ENCODE results near the gene TBC1D23. TPM values are rescaled to one million over a fixed set of nuclear protein-coding genes. Genes with fewer than 3 reads are reported as not detected.
A peak's percentile ranks its signal among the peaks of the same experiment; 100 is the strongest.
"Not testable (repeated sequence)": the region's sequence is repeated elsewhere in the genome, so short reads cannot be mapped to it uniquely, and the experiment has no call there.

TBC1D23 gene
- total and polyA plus RNA-seq, 7 donors: 9.9 to 47.8 (median 36.9) TPM

DNA sequence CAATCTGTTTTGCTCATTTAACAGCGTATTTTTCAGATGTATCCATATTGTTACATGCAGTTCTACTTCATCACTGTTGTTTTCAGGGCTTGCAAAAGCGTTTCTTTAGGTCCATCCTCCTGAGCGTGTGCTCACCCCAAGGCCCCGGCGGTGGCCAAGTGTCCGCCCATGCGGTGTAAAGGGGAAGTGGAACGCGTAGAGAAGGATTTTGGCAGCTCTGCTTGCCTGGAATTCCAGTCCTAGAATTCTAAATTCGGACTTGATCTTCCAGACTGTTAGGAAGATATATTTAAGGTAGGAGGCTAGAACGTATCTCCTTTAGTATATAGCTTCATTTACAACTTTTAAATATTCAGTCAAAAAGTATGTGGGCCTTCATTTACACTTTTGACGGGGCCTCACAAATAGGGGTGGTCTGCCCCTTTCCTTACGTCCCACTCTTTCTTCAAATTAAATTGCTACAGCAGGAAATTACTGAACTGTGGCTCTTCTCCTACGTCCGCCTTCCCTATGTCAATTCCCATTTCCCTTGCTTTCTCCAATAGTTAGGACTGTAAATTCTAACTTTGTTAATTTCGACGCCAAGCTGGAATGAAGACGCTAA, 609 bp upstream of the TBC1D23 start:
- Histone ChIP-seq H3K4me3 (peak overlapping the region; percentile 94), H3K27ac (peak overlapping the region; percentile 99), H3K9me3 (no peaks in the 10 kb centered on the region), H3K4me1 (peaks cover 58% of the 10 kb centered on the region), H3K36me3 (ENCODE audit: insufficient read depth in 1 of 2, low read depth in 1 of 2) (no peaks in the 10 kb centered on the region), H3K27me3 (ENCODE audit: insufficient read depth in 3 of 3, low read length in 2 of 3) (no peaks in the 10 kb centered on the region)
- WGBS, 3 donors: 3 to 6% (median 5%) methylated on average over 18 of the region's 18 CpGs
- intact Hi-C loops (cut with DNase I): no loop called here
- peak; percentile 67 to 81 for DNase-seq
- peak; percentile 24 for TF ChIP-seq CTCF (IDR thresholded peaks at IDR 0.05)
- ATAC-seq: peak; percentile 56 to 73 (median 66)

GRCh38 chr3:100261485-100261903, 702 bp downstream of the TBC1D23 start:
- whole genome bisulfite sequencing, 3 donors: 1 to 2% (median 2%) methylated on average over 11 of the region's 11 CpGs
- Histone ChIP-seq H3K4me3 (peak overlapping the region; percentile 94), H3K4me1 (peaks cover 71% of the 10 kb centered on the region), H3K27me3 (ENCODE audit: insufficient read depth in 3 of 3, low read length in 2 of 3) (no peaks in the 10 kb centered on the region), H3K36me3 (ENCODE audit: insufficient read depth in 1 of 2, low read depth in 1 of 2) (no peaks in the 10 kb centered on the region), H3K9me3 (no peaks in the 10 kb centered on the region), H3K27ac (peak overlapping the region; percentile 99)
- no peak for TF ChIP-seq CTCF (IDR thresholded peaks at IDR 0.05)
- DNase-seq: no peak
- intact Hi-C loops (cut with DNase I): no loop called here
- no peak for ATAC-seq

DNA sequence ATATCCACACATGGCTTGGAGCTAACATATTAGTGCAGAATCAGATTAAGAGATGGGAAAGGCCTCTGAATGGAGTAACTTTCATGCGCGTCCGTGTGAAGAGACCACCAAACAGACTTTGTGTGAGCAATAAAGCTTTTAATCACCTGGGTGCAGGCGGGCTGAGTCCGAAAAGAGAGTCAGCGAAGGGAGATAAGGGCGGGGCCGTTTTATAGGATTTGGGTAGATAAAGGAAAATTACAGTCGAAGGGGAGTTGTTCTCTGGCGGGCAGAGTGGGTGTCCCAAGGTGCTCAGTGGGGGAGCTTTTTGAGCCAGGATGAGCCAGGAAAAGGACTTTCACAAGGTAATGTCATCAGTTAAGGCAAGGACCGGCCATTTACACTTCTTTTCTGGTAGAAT, 2.1 kb downstream of the TBC1D23 start:
- Histone ChIP-seq H3K4me3 (peak overlapping the region; percentile 94), H3K4me1 (peaks cover 75% of the 10 kb centered on the region), H3K27ac (peak overlapping the region; percentile 99)
- intact Hi-C loops (cut with DNase I); H3K9me3 ChIP-seq; DNase-seq; ATAC-seq; H3K27me3 ChIP-seq (ENCODE audit: insufficient read depth in 3 of 3, low read length in 2 of 3); H3K36me3 ChIP-seq (ENCODE audit: insufficient read depth in 1 of 2, low read depth in 1 of 2): not testable (repeated sequence)
- WGBS, 3 donors: 68 to 81% (median 80%) methylated on average over 9 to 11 of the region's 11 CpGs

- ATAC-seq: no peak
- peak overlapping the region; percentile 94 for H3K4me3 ChIP-seq
- intact Hi-C loops (cut with DNase I): no loop called here
Observed at GRCh38 chr3:100263583-100263982, 2.8 kb downstream of the TBC1D23 start.

GRCh38 chr3:100264242-100264641, 3.5 kb downstream of the TBC1D23 start:
- 29 to 67% (median 41%) methylated on average over 2 of the region's 2 CpGs for WGBS, 3 donors
- no peaks in the 10 kb centered on the region for H3K9me3 ChIP-seq
- H3K36me3 ChIP-seq (ENCODE audit: insufficient read depth in 1 of 2, low read depth in 1 of 2): no peaks in the 10 kb centered on the region
- ATAC-seq: no peak
- no peaks in the 10 kb centered on the region for H3K27me3 ChIP-seq (ENCODE audit: insufficient read depth in 3 of 3, low read length in 2 of 3)
- H3K4me3 ChIP-seq: peak overlapping the region; percentile 94
- TF ChIP-seq CTCF (IDR thresholded peaks at IDR 0.05): no peak
- no peak for DNase-seq
- peak overlapping the region; percentile 99 for H3K27ac ChIP-seq
- H3K4me1 ChIP-seq: peaks cover 82% of the 10 kb centered on the region
- intact Hi-C loops (cut with DNase I): no loop called here

More at GRCh38 chr3:100263583-100263982, 2.8 kb downstream of the TBC1D23 start:
- WGBS, 3 donors: 18 to 26% (median 23%) methylated on average over 2 of the region's 2 CpGs
- no peak for DNase-seq
- Histone ChIP-seq H3K27me3 (ENCODE audit: insufficient read depth in 3 of 3, low read length in 2 of 3) (no peaks in the 10 kb centered on the region), H3K9me3 (no peaks in the 10 kb centered on the region), H3K36me3 (ENCODE audit: insufficient read depth in 1 of 2, low read depth in 1 of 2) (no peaks in the 10 kb centered on the region), H3K27ac (peak overlapping the region; percentile 99), H3K4me1 (peaks cover 78% of the 10 kb centered on the region)
- TF ChIP-seq CTCF (IDR thresholded peaks at IDR 0.05): no peak
